CD4-positive, alpha-beta T cell treated with Interferon alpha-2 for 1 hour (primary cell): ENCODE measurements around the gene NFKBIL1.
A peak's percentile ranks its signal among the peaks of the same experiment; 100 is the strongest.

Experiments used
- DNase-seq, 2 donors: peaks; one replicate each; pipeline ENCODE4 v3.0.0-alpha.2; 2020 to 2022

NFKBIL1 gene

DNA sequence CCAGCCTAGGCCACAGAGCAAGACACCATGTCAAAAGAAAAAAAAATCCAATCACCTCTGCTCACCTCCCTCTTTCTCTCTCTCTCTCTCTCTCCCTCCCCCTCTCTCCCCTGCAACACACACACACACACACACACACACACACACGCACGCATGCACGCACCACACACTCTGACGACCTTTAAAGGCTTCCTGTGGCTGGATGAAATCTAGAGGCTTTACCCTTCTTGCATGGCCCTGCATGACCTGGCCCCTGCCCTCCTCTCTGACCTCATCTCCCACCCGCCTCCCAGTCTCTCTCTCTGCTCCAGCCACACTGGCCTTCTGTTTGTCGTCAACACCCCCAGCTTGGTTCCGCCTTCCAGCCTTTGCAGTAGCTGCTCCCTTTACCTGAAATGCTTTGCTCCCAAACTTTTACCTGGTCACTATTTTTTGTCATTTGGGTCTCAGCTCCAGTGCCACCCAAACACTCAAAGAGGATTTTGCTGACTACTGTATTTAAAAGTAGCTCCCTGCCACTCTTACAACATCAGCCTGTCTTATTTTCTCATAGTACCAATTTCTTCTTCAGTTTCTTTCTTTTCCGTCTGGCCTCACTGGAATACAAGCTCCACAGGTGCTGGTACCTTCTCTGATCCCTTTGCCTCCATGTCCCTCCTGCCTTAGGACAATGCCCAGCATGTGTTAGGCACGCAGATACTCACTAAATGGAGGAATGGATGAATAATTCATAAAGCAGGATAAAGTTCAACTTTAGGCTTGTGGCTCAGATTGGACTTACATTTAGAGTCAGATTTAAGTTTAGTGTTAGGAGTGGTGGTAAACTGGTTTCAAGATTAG, 20.3 kb downstream of the NFKBIL1 start:
- DNase-seq, result peak in 1 of 2 donors; percentile 61

DNA sequence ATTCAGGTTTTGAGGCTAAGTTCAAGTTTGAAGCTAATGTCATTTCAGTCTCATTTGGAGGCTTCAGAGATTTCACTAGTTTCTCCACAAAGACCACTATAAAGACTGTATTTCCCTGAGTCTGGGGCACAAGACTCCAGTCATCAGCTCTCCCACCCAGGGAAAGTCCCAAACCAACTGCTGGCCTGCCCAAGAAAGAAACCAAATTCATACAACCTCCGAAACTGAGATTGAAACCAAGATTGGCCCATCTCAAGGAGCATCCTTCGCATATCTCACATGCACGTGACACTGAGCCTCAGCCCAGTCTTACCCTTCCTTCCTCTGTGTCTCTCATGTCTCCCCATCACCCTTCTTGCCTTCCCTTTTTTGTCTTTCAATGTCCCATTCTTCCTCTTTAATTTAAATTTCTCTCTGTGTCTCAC, 21.1 kb downstream of the NFKBIL1 start:
- DNase-seq, result peak; percentile 81 to 89

DNA sequence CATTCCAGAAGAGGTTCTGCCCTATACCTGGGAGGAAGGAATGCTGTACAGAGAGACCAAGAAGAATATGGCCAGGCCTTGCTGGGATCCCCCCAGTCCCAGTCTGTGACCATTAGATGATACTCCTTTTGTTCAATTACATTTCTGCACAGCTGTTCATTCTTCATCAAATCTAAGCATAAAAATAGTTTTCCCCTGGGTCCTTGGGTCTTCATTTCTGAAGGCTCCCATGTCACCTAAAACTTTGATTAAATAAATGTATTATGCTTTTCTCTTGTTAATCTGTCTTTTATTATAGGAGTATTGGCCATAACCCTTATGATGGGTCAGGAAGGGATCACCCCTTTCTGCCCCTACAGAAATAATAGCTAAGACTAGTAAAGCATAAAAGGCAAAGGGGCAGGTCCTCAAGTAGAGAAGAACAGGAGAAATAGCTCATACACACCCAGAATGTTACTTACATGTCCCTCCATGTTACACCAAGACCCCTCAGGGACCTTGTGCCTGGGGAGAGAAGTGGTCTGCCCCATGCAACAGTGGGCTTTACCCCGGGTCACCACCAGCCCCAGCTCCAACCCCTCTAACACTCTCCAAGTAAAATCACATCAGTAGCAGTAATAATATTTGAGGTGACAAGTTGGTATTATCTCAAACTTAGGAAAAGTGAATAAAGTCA, 22.6 kb downstream of the NFKBIL1 start:
- DNase-seq, result no peak

DNA sequence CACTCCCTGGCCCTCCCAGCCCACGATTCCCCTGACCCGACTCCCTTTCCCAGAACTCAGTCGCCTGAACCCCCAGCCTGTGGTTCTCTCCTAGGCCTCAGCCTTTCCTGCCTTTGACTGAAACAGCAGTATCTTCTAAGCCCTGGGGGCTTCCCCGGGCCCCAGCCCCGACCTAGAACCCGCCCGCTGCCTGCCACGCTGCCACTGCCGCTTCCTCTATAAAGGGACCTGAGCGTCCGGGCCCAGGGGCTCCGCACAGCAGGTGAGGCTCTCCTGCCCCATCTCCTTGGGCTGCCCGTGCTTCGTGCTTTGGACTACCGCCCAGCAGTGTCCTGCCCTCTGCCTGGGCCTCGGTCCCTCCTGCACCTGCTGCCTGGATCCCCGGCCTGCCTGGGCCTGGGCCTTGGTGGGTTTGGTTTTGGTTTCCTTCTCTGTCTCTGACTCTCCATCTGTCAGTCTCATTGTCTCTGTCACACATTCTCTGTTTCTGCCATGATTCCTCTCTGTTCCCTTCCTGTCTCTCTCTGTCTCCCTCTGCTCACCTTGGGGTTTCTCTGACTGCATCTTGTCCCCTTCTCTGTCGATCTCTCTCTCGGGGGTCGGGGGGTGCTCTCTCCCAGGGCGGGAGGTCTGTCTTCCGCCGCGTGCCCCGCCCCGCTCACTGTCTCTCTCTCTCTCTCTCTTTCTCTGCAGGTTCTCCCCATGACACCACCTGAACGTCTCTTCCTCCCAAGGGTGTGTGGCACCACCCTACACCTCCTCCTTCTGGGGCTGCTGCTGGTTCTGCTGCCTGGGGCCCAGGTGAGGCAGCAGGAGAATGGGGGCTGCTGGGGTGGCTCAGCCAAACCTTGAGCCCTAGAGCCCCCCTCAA, 24.9 kb downstream of the NFKBIL1 start, which contains the start of gene LTA:
Gene LTA (plus strand): TSS at position 249 of the 871 bp plus-strand sequence. CDS start 454 bp downstream, at position 703.
- peak; percentile 78 to 89 for DNase-seq

DNA sequence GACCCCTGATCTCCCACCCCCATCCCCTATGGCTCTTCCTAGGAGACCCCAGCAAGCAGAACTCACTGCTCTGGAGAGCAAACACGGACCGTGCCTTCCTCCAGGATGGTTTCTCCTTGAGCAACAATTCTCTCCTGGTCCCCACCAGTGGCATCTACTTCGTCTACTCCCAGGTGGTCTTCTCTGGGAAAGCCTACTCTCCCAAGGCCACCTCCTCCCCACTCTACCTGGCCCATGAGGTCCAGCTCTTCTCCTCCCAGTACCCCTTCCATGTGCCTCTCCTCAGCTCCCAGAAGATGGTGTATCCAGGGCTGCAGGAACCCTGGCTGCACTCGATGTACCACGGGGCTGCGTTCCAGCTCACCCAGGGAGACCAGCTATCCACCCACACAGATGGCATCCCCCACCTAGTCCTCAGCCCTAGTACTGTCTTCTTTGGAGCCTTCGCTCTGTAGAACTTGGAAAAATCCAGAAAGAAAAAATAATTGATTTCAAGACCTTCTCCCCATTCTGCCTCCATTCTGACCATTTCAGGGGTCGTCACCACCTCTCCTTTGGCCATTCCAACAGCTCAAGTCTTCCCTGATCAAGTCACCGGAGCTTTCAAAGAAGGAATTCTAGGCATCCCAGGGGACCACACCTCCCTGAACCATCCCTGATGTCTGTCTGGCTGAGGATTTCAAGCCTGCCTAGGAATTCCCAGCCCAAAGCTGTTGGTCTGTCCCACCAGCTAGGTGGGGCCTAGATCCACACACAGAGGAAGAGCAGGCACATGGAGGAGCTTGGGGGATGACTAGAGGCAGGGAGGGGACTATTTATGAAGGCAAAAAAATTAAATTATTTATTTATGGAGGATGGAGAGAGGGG, 26.1 kb downstream of the NFKBIL1 start:
- DNase-seq, result no peak

DNA sequence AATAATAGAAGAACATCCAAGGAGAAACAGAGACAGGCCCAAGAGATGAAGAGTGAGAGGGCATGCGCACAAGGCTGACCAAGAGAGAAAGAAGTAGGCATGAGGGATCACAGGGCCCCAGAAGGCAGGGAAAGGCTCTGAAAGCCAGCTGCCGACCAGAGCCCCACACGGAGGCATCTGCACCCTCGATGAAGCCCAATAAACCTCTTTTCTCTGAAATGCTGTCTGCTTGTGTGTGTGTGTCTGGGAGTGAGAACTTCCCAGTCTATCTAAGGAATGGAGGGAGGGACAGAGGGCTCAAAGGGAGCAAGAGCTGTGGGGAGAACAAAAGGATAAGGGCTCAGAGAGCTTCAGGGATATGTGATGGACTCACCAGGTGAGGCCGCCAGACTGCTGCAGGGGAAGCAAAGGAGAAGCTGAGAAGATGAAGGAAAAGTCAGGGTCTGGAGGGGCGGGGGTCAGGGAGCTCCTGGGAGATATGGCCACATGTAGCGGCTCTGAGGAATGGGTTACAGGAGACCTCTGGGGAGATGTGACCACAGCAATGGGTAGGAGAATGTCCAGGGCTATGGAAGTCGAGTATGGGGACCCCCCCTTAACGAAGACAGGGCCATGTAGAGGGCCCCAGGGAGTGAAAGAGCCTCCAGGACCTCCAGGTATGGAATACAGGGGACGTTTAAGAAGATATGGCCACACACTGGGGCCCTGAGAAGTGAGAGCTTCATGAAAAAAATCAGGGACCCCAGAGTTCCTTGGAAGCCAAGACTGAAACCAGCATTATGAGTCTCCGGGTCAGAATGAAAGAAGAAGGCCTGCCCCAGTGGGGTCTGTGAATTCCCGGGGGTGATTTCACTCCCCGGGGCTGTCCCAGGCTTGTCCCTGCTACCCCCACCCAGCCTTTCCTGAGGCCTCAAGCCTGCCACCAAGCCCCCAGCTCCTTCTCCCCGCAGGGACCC, 27.0 kb downstream of the NFKBIL1 start:
- no peak for DNase-seq

DNA sequence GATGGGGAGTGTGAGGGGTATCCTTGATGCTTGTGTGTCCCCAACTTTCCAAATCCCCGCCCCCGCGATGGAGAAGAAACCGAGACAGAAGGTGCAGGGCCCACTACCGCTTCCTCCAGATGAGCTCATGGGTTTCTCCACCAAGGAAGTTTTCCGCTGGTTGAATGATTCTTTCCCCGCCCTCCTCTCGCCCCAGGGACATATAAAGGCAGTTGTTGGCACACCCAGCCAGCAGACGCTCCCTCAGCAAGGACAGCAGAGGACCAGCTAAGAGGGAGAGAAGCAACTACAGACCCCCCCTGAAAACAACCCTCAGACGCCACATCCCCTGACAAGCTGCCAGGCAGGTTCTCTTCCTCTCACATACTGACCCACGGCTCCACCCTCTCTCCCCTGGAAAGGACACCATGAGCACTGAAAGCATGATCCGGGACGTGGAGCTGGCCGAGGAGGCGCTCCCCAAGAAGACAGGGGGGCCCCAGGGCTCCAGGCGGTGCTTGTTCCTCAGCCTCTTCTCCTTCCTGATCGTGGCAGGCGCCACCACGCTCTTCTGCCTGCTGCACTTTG, 28.0 kb downstream of the NFKBIL1 start, which contains the start of gene TNF:
Gene TNF (plus strand): TSS at position 231 of the 567 bp plus-strand sequence. CDS start 177 bp downstream, at position 408.
- DNase-seq, result peak; percentile 88 to 94

DNA sequence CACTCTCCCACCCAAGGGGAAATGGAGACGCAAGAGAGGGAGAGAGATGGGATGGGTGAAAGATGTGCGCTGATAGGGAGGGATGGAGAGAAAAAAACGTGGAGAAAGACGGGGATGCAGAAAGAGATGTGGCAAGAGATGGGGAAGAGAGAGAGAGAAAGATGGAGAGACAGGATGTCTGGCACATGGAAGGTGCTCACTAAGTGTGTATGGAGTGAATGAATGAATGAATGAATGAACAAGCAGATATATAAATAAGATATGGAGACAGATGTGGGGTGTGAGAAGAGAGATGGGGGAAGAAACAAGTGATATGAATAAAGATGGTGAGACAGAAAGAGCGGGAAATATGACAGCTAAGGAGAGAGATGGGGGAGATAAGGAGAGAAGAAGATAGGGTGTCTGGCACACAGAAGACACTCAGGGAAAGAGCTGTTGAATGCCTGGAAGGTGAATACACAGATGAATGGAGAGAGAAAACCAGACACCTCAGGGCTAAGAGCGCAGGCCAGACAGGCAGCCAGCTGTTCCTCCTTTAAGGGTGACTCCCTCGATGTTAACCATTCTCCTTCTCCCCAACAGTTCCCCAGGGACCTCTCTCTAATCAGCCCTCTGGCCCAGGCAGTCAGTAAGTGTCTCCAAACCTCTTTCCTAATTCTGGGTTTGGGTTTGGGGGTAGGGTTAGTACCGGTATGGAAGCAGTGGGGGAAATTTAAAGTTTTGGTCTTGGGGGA, 28.7 kb downstream of the NFKBIL1 start:
- DNase-seq, result peak in 1 of 2 donors; percentile 35

DNA sequence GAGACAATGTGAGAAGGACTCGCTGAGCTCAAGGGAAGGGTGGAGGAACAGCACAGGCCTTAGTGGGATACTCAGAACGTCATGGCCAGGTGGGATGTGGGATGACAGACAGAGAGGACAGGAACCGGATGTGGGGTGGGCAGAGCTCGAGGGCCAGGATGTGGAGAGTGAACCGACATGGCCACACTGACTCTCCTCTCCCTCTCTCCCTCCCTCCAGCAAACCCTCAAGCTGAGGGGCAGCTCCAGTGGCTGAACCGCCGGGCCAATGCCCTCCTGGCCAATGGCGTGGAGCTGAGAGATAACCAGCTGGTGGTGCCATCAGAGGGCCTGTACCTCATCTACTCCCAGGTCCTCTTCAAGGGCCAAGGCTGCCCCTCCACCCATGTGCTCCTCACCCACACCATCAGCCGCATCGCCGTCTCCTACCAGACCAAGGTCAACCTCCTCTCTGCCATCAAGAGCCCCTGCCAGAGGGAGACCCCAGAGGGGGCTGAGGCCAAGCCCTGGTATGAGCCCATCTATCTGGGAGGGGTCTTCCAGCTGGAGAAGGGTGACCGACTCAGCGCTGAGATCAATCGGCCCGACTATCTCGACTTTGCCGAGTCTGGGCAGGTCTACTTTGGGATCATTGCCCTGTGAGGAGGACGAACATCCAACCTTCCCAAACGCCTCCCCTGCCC, 29.6 kb downstream of the NFKBIL1 start:
- DNase-seq, result peak; percentile 42 to 73

DNA sequence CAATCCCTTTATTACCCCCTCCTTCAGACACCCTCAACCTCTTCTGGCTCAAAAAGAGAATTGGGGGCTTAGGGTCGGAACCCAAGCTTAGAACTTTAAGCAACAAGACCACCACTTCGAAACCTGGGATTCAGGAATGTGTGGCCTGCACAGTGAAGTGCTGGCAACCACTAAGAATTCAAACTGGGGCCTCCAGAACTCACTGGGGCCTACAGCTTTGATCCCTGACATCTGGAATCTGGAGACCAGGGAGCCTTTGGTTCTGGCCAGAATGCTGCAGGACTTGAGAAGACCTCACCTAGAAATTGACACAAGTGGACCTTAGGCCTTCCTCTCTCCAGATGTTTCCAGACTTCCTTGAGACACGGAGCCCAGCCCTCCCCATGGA, 30.2 kb downstream of the NFKBIL1 start:
- DNase-seq, result no peak

DNA sequence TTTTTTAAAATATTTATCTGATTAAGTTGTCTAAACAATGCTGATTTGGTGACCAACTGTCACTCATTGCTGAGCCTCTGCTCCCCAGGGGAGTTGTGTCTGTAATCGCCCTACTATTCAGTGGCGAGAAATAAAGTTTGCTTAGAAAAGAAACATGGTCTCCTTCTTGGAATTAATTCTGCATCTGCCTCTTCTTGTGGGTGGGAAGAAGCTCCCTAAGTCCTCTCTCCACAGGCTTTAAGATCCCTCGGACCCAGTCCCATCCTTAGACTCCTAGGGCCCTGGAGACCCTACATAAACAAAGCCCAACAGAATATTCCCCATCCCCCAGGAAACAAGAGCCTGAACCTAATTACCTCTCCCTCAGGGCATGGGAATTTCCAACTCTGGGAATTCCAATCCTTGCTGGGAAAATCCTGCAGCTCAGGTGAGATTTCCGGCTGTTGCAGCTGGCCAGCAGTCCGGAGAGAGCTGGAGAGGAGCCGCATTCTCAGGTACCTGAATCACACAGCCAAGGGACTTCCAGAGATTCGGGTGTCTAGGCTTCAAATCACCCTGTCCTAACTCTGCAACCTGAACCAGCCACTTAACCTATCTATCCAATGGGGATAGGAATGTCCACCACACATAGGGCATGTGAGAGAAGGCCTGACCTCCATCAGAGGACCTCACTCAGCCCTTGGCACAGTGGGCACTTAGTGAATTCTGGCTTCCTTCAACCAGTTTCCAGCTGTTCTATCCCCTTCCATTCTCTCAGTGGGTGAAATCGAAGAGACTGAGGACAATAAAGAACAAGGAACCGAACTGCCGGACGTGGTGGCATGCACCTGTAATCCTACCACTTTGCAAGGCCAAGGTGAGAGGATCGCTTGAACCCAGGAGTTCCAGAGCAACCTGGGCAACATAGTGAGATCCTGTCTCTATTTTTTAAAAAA, 31.0 kb downstream of the NFKBIL1 start:
- peak in 1 of 2 donors; percentile 45 for DNase-seq

DNA sequence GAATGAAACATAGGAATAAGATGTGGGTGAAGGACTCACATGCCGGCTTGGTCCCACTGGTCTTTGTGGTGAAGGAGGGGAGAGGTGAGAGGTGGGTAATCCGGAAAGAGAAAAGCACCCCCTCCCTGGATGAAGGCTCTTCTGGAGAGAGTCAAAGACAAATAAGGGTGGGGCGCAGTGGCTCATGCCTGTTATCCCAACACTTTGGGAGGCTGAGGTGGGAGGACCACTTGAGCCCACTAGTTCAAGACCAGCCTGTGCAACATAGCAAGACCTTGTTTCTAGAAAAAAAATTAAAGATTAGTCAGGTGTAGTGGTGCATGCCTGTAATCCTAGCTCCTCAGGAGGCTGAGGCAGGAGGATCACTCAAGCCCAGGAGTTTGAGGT, 31.7 kb downstream of the NFKBIL1 start:
- DNase-seq, result peak in 1 of 2 donors; percentile 36

DNA sequence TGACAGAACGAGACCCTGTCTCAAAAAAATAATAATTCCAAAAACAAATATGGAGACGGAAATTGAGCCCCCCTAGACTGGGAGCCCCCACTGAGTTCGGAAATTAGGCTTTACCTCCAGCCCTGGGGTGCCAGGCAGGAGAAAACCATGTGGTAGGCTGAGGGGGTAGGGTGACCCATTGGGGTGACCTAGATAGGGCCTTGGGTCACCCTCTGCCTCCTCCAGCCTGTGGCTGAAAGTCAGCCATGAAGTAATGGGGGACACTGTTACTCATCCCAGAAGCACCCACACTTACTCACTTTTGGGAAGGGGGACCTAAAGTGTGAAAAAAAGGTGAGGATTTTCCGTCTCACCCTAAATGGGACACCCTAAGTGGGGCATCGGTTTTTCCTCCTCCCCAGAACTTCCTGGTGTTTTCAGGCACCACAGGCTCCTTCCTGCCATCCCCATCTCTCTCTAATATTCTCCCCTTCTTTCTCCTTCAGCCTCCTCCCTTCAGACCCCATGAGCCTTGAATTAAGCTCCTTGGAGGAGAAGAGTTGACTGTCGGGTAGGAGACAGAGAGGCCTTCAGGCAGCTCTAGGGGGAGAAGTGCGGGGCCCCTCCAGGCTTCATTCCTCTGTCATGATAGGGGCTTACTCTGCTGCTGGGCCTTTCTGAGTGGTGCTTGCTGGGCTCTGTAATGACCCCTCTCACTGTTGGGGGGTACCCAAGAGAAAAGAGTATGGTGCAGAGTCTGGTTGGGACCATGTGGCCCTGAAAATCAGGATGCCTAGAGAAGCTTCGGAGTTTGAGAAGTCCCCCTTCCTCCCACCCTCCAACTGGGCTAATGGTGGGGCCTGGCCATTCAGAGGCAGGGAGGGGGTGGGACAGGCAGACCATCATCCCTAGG, 32.4 kb downstream of the NFKBIL1 start:
- DNase-seq, result peak in 1 of 2 donors; percentile 44

DNA sequence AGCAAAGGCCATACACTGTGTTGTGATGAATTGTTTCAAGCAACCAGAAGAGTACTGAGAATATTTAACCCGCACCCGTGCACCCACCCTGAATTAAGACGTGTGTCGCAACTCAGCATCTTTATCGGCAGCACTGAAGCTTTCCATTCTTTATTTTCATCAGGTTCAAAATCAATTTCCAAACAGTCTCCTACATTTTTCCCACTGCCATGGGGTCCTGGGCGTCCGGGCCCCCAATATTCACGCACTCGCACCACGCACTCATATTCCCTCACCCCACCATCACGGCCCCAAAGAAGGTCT, 33.0 kb downstream of the NFKBIL1 start:
- no peak for DNase-seq

DNA sequence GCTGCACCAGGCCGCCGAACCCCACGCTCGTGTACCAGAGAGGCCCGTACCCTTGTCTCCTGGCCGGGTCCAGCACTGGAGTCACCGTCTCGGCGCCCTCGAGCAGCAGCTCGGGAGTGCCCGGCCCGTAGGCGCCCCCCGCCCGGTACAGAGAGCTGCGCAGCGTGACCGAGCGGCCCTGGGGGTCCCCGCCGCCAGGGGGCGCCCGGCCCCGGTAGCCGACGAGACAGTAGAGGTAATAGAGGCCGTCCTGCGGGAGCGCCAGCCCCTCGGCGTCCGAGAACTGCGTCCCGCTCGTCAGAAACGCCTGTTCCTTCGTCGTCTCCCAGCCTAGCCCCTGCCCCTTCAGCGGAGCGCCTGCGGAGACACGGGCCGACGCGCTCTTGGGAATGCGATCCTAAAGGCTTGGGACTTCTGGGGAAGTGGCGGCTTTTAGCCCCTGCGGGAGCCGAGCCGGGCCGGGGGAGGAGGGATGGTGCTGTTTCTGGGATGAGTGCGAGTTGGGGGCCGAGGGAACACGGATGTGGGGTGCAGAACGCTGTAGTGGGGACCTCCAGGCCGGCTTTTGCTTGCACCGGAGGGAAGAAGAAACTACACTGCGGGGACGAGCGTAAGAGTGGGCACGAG, 33.5 kb downstream of the NFKBIL1 start:
- peak; percentile 87 to 90 for DNase-seq

DNA sequence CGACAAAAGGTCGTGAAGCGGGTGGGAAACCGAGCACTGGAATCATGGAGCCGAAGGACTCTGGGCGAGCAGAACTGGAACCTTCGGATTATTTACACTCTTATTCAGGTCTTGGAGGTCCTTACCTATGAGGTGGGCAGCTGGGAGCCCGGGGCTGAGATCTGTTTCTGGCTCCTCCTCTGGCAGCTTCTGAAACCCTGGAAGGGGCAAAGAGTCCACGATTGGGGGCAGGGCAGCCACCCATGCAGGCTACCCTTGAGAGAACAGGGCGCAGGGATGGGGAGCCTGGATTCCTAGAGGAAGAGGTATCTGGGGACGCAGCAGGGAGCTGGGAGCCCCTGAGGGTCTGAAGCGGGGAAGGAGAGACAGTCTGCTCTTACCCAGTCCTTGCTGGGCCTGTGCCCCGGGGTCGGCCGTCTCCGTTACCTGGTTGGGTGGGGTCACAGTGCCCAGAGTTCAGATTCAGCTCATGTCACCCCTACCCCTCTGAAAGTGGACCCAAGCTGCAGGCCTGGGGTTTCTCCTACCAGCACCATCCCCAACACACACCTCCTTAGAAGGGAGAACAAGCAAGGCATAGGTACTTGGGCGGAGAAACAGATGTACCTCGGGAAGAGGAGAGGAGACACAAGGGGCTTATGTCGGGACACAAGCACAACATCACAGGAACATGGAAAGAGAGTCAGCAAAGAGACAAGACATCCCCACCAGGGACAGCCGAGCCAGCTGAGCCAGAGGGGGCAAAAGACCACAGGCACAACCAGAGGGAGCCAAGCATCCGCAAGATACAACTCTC, 34.2 kb downstream of the NFKBIL1 start:
- DNase-seq, result no peak
